ENCODE data around the gene ALPK1.

The ALPK1 gene

GRCh38 chr4:112343330-112344080 is 46.3 kb downstream of the ALPK1 start:
- Histone ChIP-seq H3F3A (ENCODE audit: insufficient read depth, low read length) (no peaks in the 10 kb centered on the region), H3K79me2 (ENCODE audit: low read length) (no peaks in the 10 kb centered on the region), H4K20me1 (ENCODE audit: insufficient read depth, low read length) (no peaks in the 10 kb centered on the region), H3K9me2 (replicated peaks; ENCODE audit: insufficient read depth, low read length) (no peaks in the 10 kb centered on the region), H3K36me3 (replicated peaks; ENCODE audit: insufficient read depth, low read length) (no peaks in the 10 kb centered on the region), H3K27me3 (replicated peaks; ENCODE audit: insufficient read depth, low read length) (no peaks in the 10 kb centered on the region), H3K4me3 (ENCODE audit: low read length) (no peak overlapping the region), H3K9me3 (replicated peaks; ENCODE audit: insufficient read depth, low read length) (no peaks in the 10 kb centered on the region), H3K4me2 (ENCODE audit: low read depth, low read length) (no peak overlapping the region), H3K4me1 (ENCODE audit: low read length) (no peaks in the 10 kb centered on the region), H3K27ac (ENCODE audit: low read length) (no peak overlapping the region), H3K9ac (ENCODE audit: low read length) (no peak overlapping the region), H2AFZ (ENCODE audit: low read length) (no peak overlapping the region)
- no peak for TF ChIP-seq EZH2phosphoT487 (IDR thresholded peaks at IDR 0.05; ENCODE audit: low read length)
- no peak for TF ChIP-seq EZH2 (optimal IDR thresholded peaks at IDR 0.05; ENCODE audit: low read depth, low read length)
- TF ChIP-seq CTCF (IDR thresholded peaks at IDR 0.05; ENCODE audit: low read length): no peak
- DNase-seq: no peak

- no peak overlapping the region for H3K4me3 ChIP-seq (ENCODE audit: low read length)
- H3F3A ChIP-seq (ENCODE audit: insufficient read depth, low read length): no peaks in the 10 kb centered on the region
- no peak for DNase-seq
- no peak overlapping the region for H3K9ac ChIP-seq (ENCODE audit: low read length)
- no peak overlapping the region for H2AFZ ChIP-seq (ENCODE audit: low read length)
- no peak for TF ChIP-seq CTCF (IDR thresholded peaks at IDR 0.05; ENCODE audit: low read length)
- no peak for TF ChIP-seq EZH2phosphoT487 (IDR thresholded peaks at IDR 0.05; ENCODE audit: low read length)
- no peak for TF ChIP-seq EZH2 (optimal IDR thresholded peaks at IDR 0.05; ENCODE audit: low read depth, low read length)
- H3K79me2 ChIP-seq (ENCODE audit: low read length): no peaks in the 10 kb centered on the region
- no peaks in the 10 kb centered on the region for H3K9me3 ChIP-seq (replicated peaks; ENCODE audit: insufficient read depth, low read length)
- no peak overlapping the region for H3K27ac ChIP-seq (ENCODE audit: low read length)
- H3K4me1 ChIP-seq (ENCODE audit: low read length): no peaks in the 10 kb centered on the region
- no peaks in the 10 kb centered on the region for H3K9me2 ChIP-seq (replicated peaks; ENCODE audit: insufficient read depth, low read length)
- no peaks in the 10 kb centered on the region for H3K27me3 ChIP-seq (replicated peaks; ENCODE audit: insufficient read depth, low read length)
- no peaks in the 10 kb centered on the region for H3K36me3 ChIP-seq (replicated peaks; ENCODE audit: insufficient read depth, low read length)
- H4K20me1 ChIP-seq (ENCODE audit: insufficient read depth, low read length): no peaks in the 10 kb centered on the region
- no peak overlapping the region for H3K4me2 ChIP-seq (ENCODE audit: low read depth, low read length)
Observed at GRCh38 chr4:112348488-112349158, 51.5 kb downstream of the ALPK1 start.

GRCh38 chr4:112352736-112353135 is 55.6 kb downstream of the ALPK1 start:
- no peak overlapping the region for H3K4me2 ChIP-seq (ENCODE audit: low read depth, low read length)
- H3K4me1 ChIP-seq (ENCODE audit: low read length): no peaks in the 10 kb centered on the region
- H3F3A ChIP-seq (ENCODE audit: insufficient read depth, low read length): no peaks in the 10 kb centered on the region
- H3K27me3 ChIP-seq (replicated peaks; ENCODE audit: insufficient read depth, low read length): no peaks in the 10 kb centered on the region
- no peaks in the 10 kb centered on the region for H4K20me1 ChIP-seq (ENCODE audit: insufficient read depth, low read length)
- TF ChIP-seq EZH2 (optimal IDR thresholded peaks at IDR 0.05; ENCODE audit: low read depth, low read length) (no peak), CTCF (IDR thresholded peaks at IDR 0.05; ENCODE audit: low read length) (no peak)
- no peak overlapping the region for H2AFZ ChIP-seq (ENCODE audit: low read length)
- H3K9ac ChIP-seq (ENCODE audit: low read length): no peak overlapping the region
- H3K9me3 ChIP-seq (replicated peaks; ENCODE audit: insufficient read depth, low read length): no peaks in the 10 kb centered on the region
- no peak overlapping the region for H3K27ac ChIP-seq (ENCODE audit: low read length)
- no peaks in the 10 kb centered on the region for H3K36me3 ChIP-seq (replicated peaks; ENCODE audit: insufficient read depth, low read length)
- H3K9me2 ChIP-seq (replicated peaks; ENCODE audit: insufficient read depth, low read length): no peaks in the 10 kb centered on the region
- H3K79me2 ChIP-seq (ENCODE audit: low read length): no peaks in the 10 kb centered on the region
- no peak overlapping the region for H3K4me3 ChIP-seq (ENCODE audit: low read length)
- DNase-seq: no peak
